HG02884 (cell line): ENCODE results near the gene SLC19A1.
"Not testable (repeated sequence)": the region's sequence is repeated elsewhere in the genome, so short reads cannot be mapped to it uniquely, and the experiment has no call there.

ENCODE experiments used
- ATAC-seq: cut with Tn5 transposase; IDR thresholded peaks from one replicate; pipeline ENCODE4 v1.9.1; 2021; ENCODE audit warnings: mild to moderate bottlenecking, moderate library complexity; ENCODE audit not compliant: unreplicated experiment

The SLC19A1 gene

DNA sequence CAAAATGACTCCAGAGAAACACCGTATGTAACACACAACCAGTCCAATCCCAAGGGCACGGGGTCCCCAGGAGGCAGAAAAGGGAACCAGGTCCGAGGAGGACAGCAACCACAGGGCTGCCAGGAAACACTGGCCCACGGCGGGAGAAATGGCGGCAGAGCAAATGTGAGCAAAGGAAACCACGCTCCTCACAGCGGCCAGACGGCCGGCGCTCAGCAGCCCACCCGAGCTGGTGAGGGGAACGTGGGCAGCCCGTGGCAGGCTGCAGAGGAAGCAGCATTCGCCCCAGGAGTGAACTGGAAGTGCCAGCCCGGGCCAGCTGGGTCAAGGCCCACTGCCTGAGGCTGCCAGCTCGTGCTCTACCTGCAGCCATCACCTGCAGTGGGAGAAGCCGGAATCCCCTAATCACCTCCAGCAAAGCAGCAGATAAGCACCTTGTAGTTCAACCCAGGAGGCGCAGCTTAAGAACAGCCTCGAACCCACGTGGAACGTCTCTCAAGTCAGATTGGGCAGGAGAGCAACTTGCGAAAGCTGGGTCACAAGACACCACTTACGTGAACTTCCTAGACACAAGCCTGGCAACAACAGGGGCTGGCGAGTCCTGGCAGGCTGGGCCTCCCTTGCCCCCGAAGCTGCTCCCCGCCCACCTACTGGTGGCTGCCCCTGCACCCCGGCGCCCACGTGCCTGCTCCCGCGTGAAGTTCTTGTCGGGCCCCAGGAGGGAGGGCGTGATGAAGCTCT is 6.7 kb downstream of the SLC19A1 start:
- no peak for ATAC-seq

DNA sequence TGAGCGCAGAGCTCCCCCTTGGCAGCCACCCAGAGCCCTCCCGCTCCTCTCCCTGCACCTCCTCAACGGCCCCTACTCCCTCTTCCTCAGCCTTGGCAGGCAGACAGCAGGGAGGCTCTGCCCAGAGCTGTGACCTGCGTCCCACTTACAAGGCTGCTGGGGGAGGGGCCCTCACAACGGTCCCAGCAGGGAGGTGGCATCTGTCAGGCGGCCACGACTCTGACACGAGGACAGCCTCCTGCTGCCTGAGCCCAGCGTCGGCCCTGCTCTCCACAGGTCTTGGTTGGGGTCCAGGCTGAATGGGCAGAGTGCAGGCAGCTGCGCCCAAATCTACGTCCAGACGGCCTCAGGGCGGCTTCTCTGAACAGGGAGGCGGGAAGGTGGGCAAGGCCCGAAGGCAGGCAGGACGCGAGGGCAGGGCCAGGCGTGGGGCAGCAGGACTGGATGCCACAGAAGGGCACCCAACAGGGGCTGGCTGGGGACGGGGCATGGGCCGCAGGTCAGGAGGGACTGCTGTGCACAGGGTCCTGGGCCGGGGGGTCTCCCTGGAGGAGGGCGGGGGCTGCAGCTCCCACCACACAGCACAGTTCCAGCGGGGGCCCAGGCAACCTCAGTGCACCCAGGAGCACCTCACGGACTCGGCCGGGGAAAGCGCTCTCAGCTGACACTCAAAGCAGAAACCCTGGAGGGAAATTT is 7.5 kb downstream of the SLC19A1 start:
- no peak for ATAC-seq

DNA sequence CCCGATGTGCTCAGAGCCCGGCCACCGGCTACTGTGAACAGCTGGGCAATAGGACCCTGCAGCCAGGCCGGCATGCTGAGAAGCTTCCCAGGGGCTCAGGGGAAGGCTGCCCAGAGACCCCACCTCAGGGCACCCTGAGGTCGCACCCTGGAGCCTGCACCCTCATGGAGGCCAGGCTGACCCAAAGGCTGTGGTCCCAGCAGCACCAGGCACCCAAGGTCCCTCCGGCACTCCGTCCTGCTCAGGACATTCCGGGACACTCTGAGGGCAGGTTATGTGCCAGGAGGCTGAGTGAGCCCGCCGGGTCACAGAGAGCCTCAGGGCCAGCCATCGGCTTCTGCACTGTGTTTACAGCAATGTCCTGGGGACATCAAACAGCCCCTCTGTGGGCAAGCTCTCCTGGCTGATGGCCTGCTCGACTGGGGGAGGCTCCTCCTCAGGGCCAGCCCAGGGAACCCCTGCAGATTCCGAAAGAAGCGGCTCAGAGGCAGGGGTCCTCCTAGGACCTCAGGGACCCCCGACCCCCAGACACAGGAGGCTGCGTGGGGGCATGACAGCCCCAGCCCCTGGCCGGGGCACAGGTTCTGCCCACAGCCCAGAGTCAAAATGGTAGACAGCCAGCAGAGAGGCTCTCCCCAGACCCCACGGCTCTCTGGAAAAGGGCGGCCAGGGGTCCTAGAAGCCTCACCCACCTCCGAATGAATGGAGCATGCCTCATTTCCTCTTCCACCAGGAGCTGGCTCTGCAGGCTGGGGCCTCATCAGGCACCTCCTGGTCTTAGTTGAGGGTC is 8.2 kb downstream of the SLC19A1 start:
- ATAC-seq = no peak

DNA sequence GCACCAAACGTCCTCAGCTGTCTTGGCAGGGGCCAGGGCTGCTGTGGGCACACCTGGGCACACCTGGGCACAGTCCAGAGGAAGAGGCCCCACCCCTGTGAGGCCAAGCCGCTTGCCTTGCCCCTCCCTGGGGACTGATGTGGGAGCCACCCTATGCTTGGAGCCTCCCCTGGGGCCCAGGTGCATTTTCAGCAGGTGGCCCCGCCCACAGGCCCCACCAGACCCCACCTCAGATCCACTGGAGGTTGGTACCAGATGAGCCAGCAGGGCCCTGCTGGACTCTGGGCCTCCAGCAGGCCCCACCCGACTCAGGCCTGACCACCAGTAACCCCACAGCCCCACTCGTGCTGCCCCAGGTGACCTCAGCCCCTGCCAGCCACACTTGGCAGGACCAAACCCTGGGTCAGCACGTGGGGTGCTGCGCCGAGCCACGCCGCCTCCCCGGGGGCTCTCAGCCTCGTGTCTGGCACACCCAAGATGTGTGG is 8.8 kb downstream of the SLC19A1 start:
- ATAC-seq = no peak

DNA sequence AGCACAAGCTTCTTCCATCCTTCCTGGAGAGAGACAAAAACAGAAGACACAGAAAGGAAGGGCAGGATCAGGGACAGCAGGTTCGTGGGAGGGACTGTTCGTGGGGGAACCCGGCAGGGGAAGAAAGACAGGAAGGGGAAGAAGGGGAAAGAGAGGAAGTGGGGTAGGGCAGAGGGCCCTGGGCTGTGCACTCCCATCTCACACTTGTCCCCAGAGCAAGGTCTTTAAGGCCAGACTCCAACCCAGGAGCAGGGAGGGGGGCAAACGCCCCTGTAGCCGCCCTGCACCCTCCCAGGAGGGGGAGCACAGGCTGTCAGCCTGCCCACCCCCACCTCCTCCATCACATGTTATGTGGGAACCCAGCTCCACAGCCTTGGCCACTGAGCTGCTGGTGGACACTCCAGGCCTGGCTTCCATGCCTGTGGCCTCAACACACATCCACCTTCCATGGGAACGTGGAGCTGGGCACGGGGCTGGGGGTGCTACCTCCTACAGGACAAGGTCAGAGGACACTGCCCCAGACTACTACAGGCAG is 9.3 kb downstream of the SLC19A1 start:
- no peak for ATAC-seq

DNA sequence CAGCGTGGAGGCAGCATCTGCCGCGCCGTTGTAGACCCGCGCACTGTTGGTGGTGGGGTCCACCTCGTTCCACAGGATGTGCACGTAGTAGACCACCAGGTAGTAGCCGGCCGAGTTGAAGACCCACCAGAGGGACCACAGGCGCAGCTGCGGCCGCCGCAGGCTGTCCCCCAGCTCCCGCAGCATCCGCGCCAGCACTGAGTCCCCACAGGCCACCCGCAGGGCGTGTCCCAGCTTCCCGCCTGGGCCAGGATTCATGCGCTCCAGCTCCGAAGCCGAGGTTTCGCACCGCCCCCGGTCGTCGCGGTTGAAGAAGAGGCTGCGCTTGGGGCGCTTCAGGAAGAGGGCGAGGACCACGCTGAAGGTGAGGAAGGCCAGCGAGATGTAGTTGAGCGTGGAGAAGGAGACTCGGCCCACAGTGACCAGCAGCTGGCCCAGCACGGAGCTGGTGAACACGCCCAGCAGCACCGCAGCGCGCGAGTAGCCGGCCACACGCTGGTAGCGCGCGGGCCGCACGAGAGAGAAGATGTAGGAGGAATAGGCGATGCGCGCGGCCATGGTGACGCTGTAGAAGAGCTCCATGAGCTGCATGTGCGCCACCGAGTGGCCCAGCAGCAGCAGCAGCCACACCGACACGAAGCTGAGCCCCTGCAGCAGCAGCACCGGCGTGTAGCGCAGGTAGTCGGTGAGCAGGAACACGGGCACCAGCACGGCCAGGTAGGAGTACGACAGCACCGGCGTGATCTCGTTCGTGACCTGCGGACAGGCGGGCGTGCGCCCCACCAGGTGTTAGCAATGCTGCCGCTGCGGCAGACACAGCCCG is 10.6 kb downstream of the SLC19A1 start:
- ATAC-seq = no peak

DNA sequence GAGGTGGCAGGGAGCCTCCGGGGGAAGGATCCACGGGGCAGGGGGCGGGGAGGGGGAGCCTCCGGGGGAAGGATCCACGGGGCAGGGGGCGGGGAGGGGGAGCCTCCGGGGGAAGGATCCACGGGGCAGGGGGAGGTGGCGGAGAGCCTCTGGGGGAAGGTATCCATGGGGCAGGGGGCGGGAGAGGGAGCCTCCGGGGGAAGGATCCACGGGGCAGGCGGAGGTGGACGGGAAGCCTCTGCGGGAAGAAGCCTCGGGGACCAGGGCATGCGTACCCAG is 11.2 kb downstream of the SLC19A1 start:
- not testable (repeated sequence) for ATAC-seq

DNA sequence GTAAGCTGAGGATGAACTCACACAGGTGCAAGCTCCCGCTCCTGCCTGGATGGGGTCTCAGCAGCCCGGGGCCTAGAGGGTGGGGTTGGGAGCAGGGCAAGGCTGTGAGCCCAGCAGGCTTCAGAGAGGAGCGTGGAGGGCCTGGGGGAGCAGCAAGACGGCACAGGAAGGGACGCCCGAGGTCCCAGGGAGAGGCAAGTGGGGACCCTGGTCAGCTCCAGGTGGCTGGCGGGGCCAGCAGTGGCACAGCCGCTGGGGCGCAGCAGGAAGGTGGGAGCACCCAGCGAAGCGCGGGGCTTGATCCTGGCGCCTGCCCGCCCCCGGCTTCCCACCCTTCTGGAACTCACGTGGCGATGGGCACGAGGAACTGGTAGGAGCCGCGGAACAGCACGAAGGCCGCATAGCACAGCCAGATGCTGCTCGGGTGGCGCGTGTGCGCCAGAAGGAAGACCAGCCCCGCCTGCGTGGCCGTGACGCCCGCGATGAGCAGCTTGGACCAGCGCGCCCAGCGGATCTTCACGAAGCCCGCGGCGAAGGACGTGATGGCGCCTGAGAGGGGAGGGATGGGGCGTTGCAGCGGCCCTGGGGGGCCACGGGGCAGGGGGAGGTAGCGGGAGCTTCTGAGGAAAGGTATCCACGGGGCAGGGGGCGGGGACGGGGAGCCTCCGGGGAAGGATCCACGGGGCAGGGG is 11.7 kb downstream of the SLC19A1 start:
- no peak for ATAC-seq

DNA sequence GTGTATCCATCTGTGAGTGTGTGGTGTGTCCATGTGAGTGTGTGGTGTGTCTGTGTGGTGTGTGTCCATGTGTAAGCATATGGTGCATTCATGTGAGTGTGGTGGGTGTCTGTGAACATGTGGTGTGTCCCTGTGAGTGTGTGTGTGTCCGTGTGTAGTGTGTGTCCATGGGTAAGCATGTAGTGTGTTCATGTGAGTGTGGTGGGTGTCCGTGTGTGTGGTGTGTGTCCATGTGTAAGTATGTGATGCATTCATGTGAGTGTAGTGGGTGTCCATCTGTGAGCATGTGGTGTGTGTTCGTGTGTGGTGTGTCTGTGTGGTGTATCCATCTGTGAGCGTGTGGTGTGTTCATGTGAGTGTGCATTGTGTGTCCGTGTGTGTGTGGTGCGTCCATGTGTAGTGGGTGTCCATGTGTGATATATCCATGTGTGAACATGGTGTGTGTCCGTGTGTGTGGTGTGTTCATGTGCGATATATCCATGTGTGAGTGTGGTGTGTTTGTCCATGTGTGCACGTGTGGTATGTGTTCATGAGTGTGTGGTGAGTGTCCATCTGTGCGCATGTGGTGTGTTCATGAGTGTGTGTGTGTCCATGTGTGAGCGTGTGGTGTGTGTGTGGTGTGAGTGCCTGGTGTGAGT is 12.3 kb downstream of the SLC19A1 start:
- ATAC-seq = no peak

DNA sequence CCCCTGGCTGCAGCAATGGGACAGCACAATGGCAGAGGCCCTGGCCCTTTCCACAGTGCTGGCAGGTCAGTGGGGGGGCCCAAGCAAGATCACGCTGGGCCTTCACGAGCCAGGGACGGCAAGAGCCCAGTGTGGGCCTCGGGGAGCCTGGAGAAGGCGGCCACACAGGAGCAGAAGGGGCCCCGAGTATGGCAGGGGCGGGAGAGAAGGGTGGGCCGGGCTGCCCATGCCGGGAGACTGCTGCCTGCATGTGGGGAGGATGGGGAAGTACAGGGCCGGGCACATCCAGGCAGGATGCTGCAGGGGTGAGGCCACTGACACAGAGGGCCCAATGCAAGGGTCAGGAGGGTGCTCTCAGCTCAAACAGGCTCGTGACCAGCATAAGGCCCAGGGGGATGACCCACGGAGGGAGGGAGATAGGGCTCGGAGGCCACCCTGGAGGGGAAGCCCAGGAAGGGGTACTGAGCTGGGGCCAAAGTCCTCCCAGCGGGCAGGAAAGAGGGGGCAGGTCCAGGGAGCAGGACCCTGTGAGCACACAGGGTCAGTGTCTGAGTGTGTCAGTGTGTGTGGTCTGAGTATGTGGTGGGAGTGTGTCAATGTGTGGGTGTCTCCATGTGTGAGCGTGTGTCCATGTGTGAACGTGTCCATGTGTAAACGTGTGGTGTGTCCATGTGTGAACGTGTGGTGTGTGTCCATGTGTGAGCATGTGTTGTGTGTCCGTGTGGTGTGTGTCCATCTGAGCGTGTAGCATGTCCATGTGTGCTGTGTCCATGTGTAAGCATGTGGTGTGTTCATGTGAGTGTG is 13.1 kb downstream of the SLC19A1 start:
- no peak for ATAC-seq

DNA sequence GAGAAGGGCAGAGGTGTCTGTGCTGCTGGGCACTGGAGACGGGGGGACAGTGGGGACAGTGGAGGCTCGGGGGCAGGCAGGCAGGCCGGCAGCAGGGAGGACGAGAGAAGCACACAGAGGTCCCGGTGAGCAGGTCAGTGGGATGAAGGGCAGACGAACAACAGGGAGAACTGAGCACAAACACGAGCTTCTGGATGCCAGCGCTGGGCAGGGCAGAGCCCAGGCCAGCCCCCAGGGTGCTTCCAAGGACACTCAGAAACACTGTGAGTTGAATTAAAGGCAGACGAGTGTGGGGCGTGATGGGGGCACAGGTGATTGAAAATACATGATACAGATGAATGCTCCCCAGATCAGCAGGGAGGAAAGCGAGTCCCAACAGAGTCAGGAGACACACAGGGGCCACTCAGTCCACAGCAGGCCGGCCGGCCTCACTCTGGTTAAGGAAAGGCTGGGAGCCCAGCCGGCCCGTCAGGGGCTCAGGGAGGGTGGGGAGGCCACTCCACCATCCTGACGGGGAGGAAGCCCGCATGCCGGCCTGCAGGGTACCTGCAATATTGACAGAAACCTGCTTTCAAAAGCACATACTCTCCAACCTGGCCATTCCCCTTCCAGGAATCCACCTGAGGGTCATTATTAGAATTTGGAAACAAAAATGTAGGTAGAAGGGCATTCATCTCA is 14.1 kb downstream of the SLC19A1 start:
- no peak for ATAC-seq

DNA sequence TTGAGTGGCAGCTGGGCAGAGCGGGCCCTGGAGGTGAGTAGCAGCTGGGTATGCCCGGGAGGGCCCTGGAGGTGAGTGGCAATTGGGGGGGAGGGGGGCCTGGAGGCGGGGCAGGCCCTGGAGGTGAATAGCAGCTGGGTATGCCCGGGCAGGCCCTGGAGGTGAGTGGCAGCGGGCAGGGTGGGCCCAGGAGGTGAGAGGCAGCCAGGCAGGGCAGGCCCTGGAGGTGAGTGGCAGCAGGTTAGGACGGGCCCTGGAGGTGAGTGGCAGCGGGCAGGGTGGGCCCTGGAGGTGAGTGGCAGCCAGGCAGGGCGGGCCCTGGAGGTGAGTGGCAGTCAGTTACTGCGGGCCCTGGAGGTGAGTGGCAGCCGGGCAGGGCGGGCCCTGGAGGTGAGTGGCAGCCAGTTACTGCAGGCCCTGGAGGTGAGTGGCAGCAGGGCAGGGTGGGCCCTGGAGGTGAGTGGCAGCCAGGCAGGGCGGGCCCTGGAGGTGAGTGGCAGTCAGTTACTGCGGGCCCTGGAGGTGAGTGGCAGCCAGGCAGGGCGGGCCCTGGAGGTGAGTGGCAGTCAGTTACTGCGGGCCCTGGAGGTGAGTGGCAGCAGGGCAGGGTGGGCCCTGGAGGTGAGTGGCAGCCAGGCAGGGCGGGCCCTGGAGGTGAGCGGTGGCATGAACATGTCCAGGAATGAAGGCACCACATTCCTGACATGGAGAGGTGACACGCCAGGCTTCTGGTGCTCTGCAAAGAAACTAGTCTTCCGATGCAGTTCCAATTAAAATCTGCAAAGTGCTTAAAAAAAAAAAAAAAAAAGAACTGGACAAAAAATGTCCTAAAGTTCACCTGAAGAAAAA is 14.9 kb downstream of the SLC19A1 start:
- not testable (repeated sequence) for ATAC-seq

DNA sequence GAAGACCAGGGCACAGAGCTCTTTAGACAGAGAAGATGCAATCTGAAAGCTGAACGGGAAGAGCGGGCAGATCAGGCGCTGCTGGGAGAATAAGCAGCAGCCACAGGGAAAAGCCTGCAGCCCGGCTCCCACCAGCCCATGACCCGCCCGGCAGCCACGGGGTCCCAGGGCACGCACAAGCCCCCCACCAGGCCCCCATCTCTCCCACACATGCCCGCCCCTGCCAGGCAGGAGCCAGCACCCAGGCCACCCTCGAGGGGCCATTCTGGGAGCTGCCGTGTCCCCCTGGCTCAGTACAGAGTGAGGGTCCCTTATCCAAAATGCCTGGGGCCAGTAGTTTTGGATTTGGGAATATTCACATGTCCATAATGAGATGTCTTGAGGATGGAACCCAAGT is 16.3 kb downstream of the SLC19A1 start:
- no peak for ATAC-seq

DNA sequence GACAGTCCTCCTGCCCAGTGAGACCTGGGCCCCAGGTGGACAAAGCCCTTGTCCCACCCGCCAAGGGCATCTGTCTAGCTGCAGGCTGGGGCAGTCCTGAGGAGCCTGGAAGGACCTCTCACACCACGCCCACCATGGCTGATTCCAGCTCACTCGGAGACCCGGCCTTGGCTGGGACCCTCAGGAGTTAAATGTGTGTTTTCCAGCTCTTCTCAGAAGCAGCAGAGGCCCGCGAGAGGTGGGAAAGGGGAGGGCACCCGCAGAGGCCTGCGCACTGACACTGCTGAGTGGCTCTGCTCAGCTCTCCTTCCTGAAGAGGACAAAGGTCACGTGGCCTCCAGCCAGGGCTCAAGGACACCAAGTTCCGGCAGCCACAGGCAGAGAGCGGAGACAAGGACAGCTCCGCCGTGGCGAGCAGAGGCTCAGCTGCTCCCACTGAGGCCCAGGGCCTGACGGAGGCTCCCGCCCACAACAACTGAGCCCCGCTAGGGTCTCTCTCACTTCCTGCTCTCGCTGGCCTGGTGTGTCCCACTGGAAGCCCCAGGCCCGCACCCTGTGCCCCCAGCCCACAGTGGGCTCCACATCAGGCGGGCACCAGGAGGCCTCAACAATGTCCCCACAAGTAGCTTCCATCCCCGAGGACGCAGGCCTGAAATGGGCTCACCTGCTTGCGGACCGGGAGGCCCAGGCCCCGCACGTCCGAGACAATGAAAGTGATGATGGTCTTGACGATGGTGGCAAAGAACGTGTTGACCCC is 16.9 kb downstream of the SLC19A1 start:
- no peak for ATAC-seq

DNA sequence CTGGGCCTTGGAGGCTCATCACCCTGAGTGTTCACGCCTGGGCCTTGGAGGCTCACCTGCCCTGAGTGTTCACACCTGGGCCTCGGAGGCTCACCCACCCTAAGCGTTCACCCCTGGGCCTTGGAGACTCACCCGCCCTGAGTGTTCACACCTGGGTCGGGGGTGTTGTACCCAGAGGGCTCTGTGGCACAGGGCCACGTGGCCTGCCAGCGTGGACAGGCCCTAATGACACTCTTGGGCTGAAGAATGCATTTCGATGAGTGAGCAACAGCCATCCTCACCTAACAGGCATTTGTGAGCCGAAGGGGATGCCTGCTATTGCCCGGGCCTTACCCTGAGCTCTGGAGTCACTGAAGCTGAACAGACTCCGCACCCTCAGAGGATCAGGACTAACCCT is 17.5 kb downstream of the SLC19A1 start:
- no peak for ATAC-seq

DNA sequence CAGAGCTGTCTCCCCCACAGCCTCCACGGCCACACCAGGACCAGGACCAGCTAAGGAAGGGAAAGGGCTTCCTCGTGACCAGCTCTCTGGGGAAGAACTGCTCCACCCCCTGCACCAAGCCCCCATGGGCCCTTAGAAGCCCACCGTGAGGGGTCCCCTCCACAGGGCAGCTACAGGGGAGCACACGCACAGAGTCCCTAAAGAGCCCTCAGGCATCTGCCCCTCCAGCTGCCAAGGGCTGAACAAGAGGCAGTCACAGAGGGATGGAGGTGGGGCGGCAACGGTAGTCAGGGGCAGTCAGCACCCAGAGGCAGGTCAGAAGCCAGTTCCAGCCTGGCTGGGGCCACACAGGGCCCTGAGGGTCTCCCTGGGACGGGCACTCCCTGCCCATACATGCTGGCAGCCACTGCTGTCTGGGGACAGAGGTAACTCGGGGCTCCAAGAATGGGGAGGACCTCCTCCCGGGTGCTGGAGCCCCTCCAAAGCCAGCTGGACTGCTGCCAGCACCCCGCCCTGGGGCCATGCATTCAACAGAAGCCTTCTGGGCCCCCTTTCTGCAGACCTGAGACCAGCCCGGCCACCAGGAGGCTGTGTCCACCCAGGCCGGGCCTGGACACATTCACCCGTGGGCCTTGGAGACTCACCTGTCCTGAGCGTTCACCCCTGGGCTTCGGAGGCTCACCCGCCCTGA is 18.7 kb downstream of the SLC19A1 start:
- ATAC-seq = no peak
